ENCODE results near the gene STK24. TPM values are rescaled to one million over a fixed set of nuclear protein-coding genes. Genes with fewer than 3 reads are reported as not detected.

STK24 gene
- total and polyA plus RNA-seq, 3 experiments from 2014 or later = 63.6 to 150 (median 149) TPM

GRCh38 chr13:98510156-98510509 is 66.8 kb downstream of the STK24 start:
- no peaks in the 10 kb centered on the region for H3K36me3 ChIP-seq (ENCODE audit: insufficient read depth, low read length)
- Mint-ChIP-seq H3K9me3 (no peaks in the 10 kb centered on the region), H3K27me3 (no peaks in the 10 kb centered on the region), H3K4me3 (peak overlapping the region in 4 of 7 donors; percentile 3 to 37 (median 19)), H3K27ac (peak overlapping the region in 7 of 8 donors; percentile 44 to 94 (median 73)), H3K4me1 (peaks cover 78 to 98% (median 96%) of the 10 kb centered on the region in 3 donors), H3K36me3 (peaks cover 0 to 53% (median 8%) of the 10 kb centered on the region in 3 donors)
- H3K9me3 ChIP-seq (ENCODE audit: low read length) = no peaks in the 10 kb centered on the region
- H3K27me3 ChIP-seq (ENCODE audit: insufficient read depth, low read length, poor library complexity, severe bottlenecking) = no peaks in the 10 kb centered on the region
- H3K27ac ChIP-seq (ENCODE audit: low read depth, low read length) = no peak overlapping the region
- POLR2A ChIA-PET = no interaction called here
- H3K4me3 ChIP-seq (ENCODE audit: low read length) = no peak overlapping the region
- CTCF ChIA-PET = interaction anchor here (1.0 kb wide), 1 partner anchor 64 kb away, joined by 3 read pairs; no protein-coding TSS in a partner anchor
- H3K4me1 ChIP-seq (ENCODE audit: insufficient read depth, low read length) = peaks cover 65% of the 10 kb centered on the region
- no peak for DNase-seq

GRCh38 chr13:98509271-98510155 is 67.4 kb downstream of the STK24 start:
- peaks cover 66% of the 10 kb centered on the region for H3K4me1 ChIP-seq (ENCODE audit: insufficient read depth, low read length)
- H3K36me3 ChIP-seq (ENCODE audit: insufficient read depth, low read length) = no peaks in the 10 kb centered on the region
- H3K4me3 Mint-ChIP-seq = peak overlapping the region in 5 of 7 donors; percentile 0 to 63 (median 37)
- no peaks in the 10 kb centered on the region for H3K9me3 ChIP-seq (ENCODE audit: low read length)
- H3K27me3 Mint-ChIP-seq = no peaks in the 10 kb centered on the region
- H3K9me3 Mint-ChIP-seq = no peaks in the 10 kb centered on the region
- ChIA-PET POLR2A (no interaction called here), CTCF (interaction anchor here (1.0 kb wide), 1 partner anchor 64 kb away, joined by 3 read pairs; no protein-coding TSS in a partner anchor)
- DNase-seq = no peak
- peak overlapping the region; percentile 15 to 94 (median 72) for H3K27ac Mint-ChIP-seq
- H3K27me3 ChIP-seq (ENCODE audit: insufficient read depth, low read length, poor library complexity, severe bottlenecking) = no peaks in the 10 kb centered on the region
- H3K36me3 Mint-ChIP-seq = peaks cover 0 to 52% (median 8%) of the 10 kb centered on the region in 3 donors
- H3K4me3 ChIP-seq (ENCODE audit: low read length) = no peak overlapping the region
- peak overlapping the region; percentile 19 for H3K27ac ChIP-seq (ENCODE audit: low read depth, low read length)
- H3K4me1 Mint-ChIP-seq = peaks cover 80 to 98% (median 96%) of the 10 kb centered on the region in 3 donors

GRCh38 chr13:98508685-98509084 is 68.2 kb downstream of the STK24 start:
- ChIA-PET CTCF (interaction anchor here (0.9 to 1.4 kb wide), 2 partner anchors 8 to 28 kb away, joined by 3 to 5 read pairs; no protein-coding TSS in a partner anchor), POLR2A (no interaction called here)
- Histone ChIP-seq H3K27ac (ENCODE audit: low read depth, low read length) (peak overlapping the region; percentile 19), H3K27me3 (ENCODE audit: insufficient read depth, low read length, poor library complexity, severe bottlenecking) (no peaks in the 10 kb centered on the region), H3K4me3 (ENCODE audit: low read length) (no peak overlapping the region), H3K4me1 (ENCODE audit: insufficient read depth, low read length) (peaks cover 63% of the 10 kb centered on the region), H3K36me3 (ENCODE audit: insufficient read depth, low read length) (no peaks in the 10 kb centered on the region), H3K9me3 (ENCODE audit: low read length) (no peaks in the 10 kb centered on the region)
- no peak for DNase-seq
- Mint-ChIP-seq H3K27me3 (no peaks in the 10 kb centered on the region), H3K4me3 (peak overlapping the region in 2 of 7 donors; percentile 4), H3K4me1 (peaks cover 81 to 98% (median 96%) of the 10 kb centered on the region in 3 donors), H3K27ac (peak overlapping the region in 7 of 8 donors; percentile 14 to 84 (median 44)), H3K36me3 (peaks cover 0 to 53% (median 8%) of the 10 kb centered on the region in 3 donors), H3K9me3 (no peaks in the 10 kb centered on the region)

- ChIA-PET POLR2A (no interaction called here), CTCF (interaction anchor here (0.9 to 1.4 kb wide), 5 partner anchors 8 to 145 kb away, joined by 3 to 5 read pairs (median 3); no protein-coding TSS in a partner anchor)
- no peaks in the 10 kb centered on the region for H3K36me3 ChIP-seq (ENCODE audit: insufficient read depth, low read length)
- H3K27me3 ChIP-seq (ENCODE audit: insufficient read depth, low read length, poor library complexity, severe bottlenecking) = no peaks in the 10 kb centered on the region
- H3K4me3 ChIP-seq (ENCODE audit: low read length) = no peak overlapping the region
- peaks cover 0 to 53% (median 8%) of the 10 kb centered on the region in 3 donors for H3K36me3 Mint-ChIP-seq
- DNase-seq = no peak
- no peaks in the 10 kb centered on the region for H3K27me3 Mint-ChIP-seq
- no peak overlapping the region for H3K27ac ChIP-seq (ENCODE audit: low read depth, low read length)
- peak overlapping the region in 7 of 8 donors; percentile 14 to 84 (median 39) for H3K27ac Mint-ChIP-seq
- no peaks in the 10 kb centered on the region for H3K9me3 ChIP-seq (ENCODE audit: low read length)
- peak overlapping the region in 2 of 7 donors; percentile 4 for H3K4me3 Mint-ChIP-seq
- H3K9me3 Mint-ChIP-seq = no peaks in the 10 kb centered on the region
- H3K4me1 Mint-ChIP-seq = peaks cover 84 to 98% (median 96%) of the 10 kb centered on the region in 3 donors
- peaks cover 63% of the 10 kb centered on the region for H3K4me1 ChIP-seq (ENCODE audit: insufficient read depth, low read length)
Observed at GRCh38 chr13:98508280-98508679, 68.6 kb downstream of the STK24 start.

- Histone ChIP-seq H3K4me3 (ENCODE audit: low read length) (no peak overlapping the region), H3K36me3 (ENCODE audit: insufficient read depth, low read length) (no peaks in the 10 kb centered on the region), H3K9me3 (ENCODE audit: low read length) (no peaks in the 10 kb centered on the region), H3K27me3 (ENCODE audit: insufficient read depth, low read length, poor library complexity, severe bottlenecking) (no peaks in the 10 kb centered on the region), H3K4me1 (ENCODE audit: insufficient read depth, low read length) (peaks cover 63% of the 10 kb centered on the region), H3K27ac (ENCODE audit: low read depth, low read length) (no peak overlapping the region)
- Mint-ChIP-seq H3K36me3 (peaks cover 0 to 50% (median 8%) of the 10 kb centered on the region in 3 donors), H3K9me3 (no peaks in the 10 kb centered on the region), H3K4me3 (no peak overlapping the region), H3K27ac (peak overlapping the region in 4 of 8 donors; percentile 5 to 86 (median 49)), H3K4me1 (peaks cover 90 to 97% (median 96%) of the 10 kb centered on the region in 3 donors), H3K27me3 (no peaks in the 10 kb centered on the region)
- no peak for DNase-seq
- POLR2A ChIA-PET = no interaction called here
- CTCF ChIA-PET = interaction anchor here (0.9 to 1.4 kb wide), 5 partner anchors 9 to 146 kb away, joined by 3 to 5 read pairs (median 3); no protein-coding TSS in a partner anchor
Observed at GRCh38 chr13:98507282-98507797, 69.6 kb downstream of the STK24 start.

GRCh38 chr13:98506728-98507230 is 70.1 kb downstream of the STK24 start:
- Mint-ChIP-seq H3K4me3 (no peak overlapping the region), H3K4me1 (peaks cover 92 to 98% (median 97%) of the 10 kb centered on the region in 3 donors), H3K36me3 (peaks cover 0 to 50% (median 5%) of the 10 kb centered on the region in 3 donors), H3K27ac (peak overlapping the region in 1 of 8 donors; percentile 86), H3K9me3 (no peaks in the 10 kb centered on the region), H3K27me3 (no peaks in the 10 kb centered on the region)
- DNase-seq = no peak
- H3K27ac ChIP-seq (ENCODE audit: low read depth, low read length) = no peak overlapping the region
- H3K4me3 ChIP-seq (ENCODE audit: low read length) = no peak overlapping the region
- no peaks in the 10 kb centered on the region for H3K27me3 ChIP-seq (ENCODE audit: insufficient read depth, low read length, poor library complexity, severe bottlenecking)
- POLR2A ChIA-PET = no interaction called here
- H3K4me1 ChIP-seq (ENCODE audit: insufficient read depth, low read length) = peaks cover 63% of the 10 kb centered on the region
- no peaks in the 10 kb centered on the region for H3K9me3 ChIP-seq (ENCODE audit: low read length)
- CTCF ChIA-PET = interaction anchor here (0.9 to 1.4 kb wide), 3 partner anchors 22 to 147 kb away, joined by 3 read pairs; no protein-coding TSS in a partner anchor
- H3K36me3 ChIP-seq (ENCODE audit: insufficient read depth, low read length) = no peaks in the 10 kb centered on the region

- no peak overlapping the region for H3K27ac ChIP-seq (ENCODE audit: low read depth, low read length)
- no peak overlapping the region for H3K4me3 Mint-ChIP-seq
- peak overlapping the region in 1 of 8 donors; percentile 35 for H3K27ac Mint-ChIP-seq
- peaks cover 90 to 98% (median 98%) of the 10 kb centered on the region in 3 donors for H3K4me1 Mint-ChIP-seq
- no peak overlapping the region for H3K4me3 ChIP-seq (ENCODE audit: low read length)
- H3K27me3 Mint-ChIP-seq = no peaks in the 10 kb centered on the region
- no peak for DNase-seq
- CTCF ChIA-PET = interaction anchor here (0.9 to 1.1 kb wide), 2 partner anchors 14 to 147 kb away, joined by 3 to 4 read pairs; no protein-coding TSS in a partner anchor
- H3K9me3 ChIP-seq (ENCODE audit: low read length) = no peaks in the 10 kb centered on the region
- no peaks in the 10 kb centered on the region for H3K9me3 Mint-ChIP-seq
- POLR2A ChIA-PET = interaction anchor here (0.5 to 0.6 kb wide), 2 partner anchors 61 to 539 kb away, joined by 4 to 5 read pairs; no protein-coding TSS in a partner anchor
- H3K27me3 ChIP-seq (ENCODE audit: insufficient read depth, low read length, poor library complexity, severe bottlenecking) = no peaks in the 10 kb centered on the region
- no peaks in the 10 kb centered on the region for H3K36me3 ChIP-seq (ENCODE audit: insufficient read depth, low read length)
- H3K4me1 ChIP-seq (ENCODE audit: insufficient read depth, low read length) = peaks cover 61% of the 10 kb centered on the region
- peaks cover 0 to 49% (median 5%) of the 10 kb centered on the region in 3 donors for H3K36me3 Mint-ChIP-seq
Observed at GRCh38 chr13:98506322-98506721, 70.6 kb downstream of the STK24 start.

Measured in CD8-positive, alpha-beta memory T cell (primary cell).